KG1 (cell line): ENCODE data around the gene RNF26.

Experiments
- DNase-seq: peaks from one replicate; lab custom pipeline; 2025; lab: John Stamatoyannopoulos, UW

The RNF26 gene

DNA sequence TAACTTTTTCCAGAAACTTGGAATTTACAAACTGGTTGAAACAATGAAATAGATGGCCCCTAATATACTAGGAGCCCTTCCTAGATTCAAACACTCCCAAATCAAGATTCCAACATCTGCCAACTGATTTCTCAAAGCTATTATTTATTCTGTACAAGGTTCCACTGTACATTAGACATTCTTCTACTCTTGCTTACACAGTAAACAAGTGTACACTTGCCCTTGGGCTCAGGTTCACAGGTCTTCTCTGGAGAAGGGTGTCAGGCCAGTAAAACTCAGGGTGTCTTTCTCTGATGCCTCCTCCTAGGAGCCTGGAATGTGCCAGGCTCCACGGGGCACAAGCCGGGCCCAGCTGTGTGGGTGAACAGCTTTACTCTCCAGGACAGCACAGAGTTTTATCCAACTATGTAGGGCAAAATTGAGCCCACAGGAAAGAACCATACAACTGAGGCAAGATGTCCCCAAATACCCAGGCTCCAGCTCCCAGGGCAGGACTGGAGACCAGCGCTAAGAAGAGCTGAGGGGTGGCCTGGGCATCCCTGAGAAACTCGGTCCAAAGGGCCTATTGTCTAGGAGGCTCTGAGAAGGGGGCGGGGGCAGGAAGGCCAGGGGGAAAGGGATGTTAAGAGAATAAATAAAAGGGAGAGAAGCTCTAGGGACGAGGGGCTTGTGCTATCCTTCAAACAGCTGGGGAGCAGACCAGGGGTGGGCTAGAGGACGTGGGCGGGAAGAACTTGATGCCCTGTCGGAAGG is 20.9 kb downstream of the RNF26 start:
- no peak for DNase-seq

DNA sequence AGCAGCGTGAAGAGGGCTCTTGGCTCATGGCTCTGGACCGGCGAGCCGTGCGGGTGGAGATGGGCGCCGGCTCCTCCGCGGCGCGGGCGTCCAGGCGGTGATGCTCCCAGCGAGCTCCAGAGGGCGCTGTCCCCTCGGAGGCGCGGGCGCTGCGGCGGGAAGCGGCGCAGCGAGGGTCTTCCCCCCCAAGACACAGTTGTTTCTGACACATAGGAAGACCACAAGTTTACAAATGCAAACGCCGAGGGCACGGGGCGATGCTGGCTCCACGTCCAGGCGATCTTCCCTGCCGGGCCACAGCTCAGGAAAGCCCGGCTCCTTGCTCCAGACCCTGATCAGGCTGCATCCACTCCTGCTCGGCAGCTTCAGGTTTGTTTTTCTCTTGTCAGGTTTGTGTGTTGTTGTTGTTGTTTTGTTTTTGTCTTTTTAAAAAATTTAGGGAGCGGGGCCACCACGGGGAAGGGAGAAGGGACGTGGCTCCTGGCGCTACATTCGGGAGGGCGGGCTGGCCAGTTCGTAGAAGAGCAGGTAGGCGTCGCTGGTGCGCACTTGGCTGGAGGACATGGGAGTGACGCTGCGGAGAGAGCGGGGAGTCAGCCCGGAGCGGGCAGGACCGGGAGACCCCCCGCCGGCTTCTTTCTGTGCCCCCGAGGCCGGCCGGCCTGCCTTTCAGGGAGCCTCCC is 22.2 kb downstream of the RNF26 start:
- peak; percentile 83 for DNase-seq

DNA sequence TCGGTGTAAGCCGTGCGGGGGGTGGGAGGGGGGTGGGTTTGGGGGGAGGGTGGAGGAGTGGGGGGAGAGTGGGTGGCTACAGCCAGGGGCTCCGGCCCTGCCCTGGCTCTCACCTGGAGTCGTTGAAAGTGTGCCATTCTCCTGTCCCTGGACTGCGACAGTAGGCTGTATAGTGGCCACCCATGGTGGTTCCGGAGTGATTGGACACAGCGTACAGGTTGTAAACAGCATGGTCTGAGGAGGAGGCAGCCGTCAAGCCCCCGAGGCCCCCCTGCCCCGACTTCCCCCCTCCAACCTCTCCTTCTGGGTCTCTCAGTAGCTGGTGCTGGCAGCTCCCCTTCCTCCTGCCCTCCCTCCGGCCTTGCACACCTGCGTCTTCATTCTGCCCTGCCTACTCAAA is 22.7 kb downstream of the RNF26 start:
- DNase-seq: no peak

DNA sequence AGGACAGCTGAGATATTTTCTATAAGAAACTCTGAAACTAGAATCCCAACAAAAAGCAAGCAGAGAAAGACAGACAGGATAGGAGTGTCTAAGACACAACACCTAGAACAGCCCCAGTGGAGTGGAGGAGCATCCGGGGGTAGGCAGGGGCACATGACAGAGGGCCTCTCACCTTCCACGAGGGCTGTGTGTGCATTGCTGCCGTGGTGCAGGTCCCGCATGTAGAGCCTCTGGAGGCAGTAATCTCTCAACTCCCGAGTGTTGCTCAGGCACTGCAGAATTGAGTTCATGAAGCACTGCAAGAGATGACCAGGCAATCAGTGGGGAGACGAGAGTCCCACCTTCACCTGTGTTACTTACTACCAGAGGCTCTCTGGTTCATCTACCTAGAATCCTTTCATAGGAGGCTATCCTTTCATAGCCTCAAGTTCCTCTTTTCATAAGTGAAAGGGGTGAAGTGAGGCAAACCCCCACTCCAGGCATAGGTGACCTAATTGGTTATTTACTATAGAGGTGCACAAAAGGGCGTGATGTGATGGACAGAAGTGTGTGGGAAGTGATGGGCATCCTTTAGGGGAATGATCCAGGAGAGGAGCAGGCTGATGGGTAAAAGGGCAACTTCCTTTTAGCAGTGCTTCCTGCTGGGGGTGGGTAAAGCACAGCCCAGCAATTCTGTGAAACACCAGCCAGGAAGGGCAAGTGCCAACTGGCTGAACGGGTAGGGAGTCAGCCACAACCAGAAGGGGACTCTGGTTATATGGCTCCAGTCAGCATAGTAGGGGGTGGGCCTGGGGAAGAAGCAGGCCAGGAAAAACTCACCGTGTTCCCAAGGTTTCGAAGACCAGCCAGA is 25.3 kb downstream of the RNF26 start:
- DNase-seq: peak; percentile 47

DNA sequence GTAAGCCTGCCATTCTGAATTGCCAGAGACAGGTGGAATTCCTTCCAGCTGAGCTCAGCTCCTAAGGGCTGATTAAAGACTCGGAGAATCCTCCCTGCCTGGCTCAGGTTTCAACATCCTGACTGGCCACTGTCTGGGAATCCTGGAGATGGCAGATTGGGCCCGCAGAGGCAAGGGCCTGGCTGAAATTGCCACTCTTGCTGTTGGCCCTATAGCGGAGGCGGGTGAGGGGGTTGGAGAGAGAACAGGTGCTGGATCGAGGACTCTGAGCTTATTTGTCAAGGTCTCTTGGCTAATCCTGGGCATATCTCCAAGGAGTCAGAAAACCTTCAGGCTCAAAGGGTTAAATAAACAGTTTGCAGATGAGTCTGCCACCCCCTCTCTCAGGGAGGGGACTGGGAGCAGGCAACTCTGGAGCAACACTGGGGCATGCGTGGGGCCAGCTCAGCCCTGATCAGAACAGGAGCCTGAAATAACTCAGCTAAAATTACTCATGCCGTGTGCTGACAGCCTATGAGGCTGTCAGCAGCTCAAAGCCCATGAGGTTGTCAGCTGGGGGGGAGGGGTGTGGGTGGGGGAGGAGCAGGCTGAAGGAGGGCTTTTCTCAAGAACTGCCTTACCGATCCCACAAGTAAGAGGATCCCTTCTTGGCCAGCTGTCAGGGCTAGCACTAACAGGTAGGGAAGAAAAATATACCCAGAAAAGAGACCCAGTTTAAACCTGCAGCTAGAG is 26.9 kb downstream of the RNF26 start:
- DNase-seq: no peak

DNA sequence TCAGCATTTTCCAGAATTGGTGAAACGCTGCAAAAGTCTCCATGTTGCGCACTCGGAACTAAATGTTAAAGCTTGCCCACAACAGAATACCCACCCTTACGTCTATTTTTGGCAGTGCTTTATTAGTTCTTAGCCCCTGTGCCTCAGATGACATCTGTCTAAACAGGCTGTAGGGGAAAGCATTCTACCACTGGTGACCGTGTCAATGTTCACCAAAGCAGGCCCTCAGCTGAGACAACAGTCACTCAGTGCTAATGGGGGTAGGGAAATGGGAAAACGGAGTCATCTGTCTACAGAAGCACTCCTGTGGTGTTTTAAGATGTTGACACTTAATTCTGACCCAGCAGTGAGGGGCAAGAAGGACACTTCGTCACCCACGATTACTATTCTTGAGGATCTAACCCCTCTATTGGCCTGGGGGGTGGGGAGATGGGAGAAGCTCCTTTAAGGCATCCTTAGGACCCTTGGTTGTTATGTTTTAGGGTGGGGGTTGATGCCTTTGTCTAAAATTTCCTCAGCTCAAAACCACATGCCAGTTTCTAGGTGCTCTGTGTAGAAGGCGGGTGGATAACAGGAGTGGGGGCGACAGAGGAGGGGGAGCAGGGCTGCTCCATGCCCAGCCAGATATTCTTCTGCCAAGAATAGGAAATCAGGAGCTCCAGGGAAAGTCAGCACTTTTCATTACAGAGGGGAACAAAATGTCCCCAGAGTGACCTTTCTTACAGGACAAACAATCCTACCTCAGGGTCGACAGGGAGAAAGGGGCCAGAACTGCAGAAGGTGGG is 27.8 kb downstream of the RNF26 start:
- no peak for DNase-seq

DNA sequence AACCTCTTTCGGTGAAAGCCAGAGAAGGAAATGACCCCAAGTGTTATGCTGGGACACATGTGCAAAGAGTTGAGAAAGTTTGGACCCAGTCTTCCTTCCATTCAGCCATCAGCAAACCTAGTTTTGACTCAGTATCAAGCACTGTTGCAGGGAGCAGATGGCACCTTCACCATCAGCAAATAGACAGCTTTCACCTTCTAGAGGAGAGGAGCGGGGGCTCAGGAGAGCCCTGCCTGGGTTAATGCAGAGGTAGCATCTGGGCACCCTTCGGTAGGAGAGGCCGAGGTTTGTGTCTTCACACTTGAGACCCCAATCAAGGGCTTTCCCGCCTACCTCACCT is 28.4 kb downstream of the RNF26 start:
- DNase-seq: no peak

DNA sequence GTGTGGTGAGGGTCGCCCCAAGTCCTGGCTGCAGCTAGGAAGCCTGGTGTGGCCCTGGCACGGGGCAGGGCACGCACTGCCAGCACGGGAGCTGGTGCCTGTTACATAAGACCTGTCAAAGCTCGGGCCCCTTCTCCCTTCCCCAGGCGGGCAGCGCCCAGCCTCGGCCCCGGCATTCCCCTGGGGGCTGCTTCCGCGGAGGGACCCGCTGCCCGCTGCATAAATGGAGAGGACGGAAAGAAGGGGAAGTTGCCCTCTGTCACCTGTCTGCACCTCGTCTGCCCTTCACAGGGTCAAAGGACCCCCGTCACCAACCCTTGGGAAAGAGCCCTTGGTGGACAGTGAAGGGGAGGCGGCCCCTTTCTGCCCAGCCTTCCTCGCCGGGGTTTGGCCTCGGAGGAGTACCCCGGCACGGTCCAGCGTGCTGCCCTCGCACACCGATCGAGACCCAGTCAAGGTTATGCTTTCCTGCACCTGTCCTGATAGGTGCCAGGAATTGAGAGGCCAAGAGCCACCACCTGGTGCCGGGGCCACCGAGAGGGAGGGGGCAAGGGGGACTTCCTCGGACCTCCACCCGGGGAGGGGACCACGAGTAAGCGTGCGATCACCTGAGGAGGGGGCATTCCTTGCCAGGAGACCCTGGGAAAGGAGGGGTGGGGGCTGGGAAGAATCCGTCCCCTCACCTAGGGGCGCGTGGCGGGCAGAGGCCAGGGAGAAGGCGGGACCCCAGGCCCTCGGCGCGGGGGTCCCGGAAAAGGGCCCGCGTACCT is 28.9 kb downstream of the RNF26 start:
- no peak for DNase-seq

DNA sequence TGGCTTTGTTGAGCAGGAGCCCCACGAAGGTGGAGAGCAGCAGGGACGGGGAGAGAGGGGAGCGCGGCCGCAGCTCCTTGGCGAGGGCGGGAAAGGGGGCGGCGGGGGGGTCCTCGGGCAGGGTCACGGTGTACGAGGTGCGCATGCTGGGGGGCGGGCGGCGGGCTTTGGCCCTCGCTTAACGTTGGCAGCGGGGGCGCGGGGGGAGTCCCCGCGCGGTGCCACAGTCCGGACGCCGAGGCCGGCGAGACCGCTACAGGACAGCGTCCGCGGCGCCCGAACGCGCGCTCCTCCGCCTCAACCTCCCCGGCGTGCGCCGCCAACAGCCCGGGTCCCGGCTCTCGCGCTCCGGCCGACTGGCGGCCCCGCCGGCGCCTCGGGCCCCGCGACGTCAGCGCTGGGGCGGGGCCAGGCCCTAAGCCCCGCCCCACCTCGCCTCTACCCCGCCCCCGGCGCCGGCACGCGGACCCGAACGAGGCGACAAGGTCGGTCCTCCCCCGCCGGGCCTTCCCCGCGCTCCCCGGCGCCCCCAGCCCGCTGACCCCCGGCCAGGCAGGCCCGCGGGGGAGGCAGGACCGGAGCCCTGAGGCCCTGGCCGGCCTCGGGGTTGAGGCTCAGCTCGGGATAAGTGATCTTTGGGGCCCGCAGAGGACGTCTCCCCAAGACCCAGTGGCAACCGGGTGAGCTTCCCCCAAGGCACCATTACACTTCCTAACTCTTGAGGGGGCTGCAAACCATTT is 29.7 kb downstream of the RNF26 start:
- DNase-seq: no peak

DNA sequence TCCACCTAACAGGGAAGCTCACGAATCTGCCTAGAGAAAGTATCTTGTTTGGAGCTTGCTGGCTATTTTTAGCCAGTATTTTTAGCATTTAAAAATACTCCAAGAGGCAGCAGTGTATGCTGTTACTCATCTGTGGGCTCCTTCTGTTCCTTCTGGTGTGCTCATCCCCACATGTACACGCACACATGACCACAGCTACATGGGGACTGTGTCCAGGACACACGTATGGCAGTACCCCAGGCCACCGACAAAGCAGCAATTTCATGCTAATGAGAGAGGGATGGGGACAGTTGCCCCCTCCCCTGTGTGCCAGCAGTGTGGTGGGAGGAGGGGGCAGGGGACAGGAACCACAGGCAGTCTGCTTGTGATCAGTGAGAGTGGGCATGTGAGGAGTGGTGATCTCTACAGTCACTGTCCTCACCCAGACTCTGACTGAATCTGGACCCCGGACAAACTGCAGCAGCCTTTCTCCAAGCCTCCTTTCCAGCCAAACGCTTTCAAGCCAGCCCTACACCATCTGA is 30.8 kb downstream of the RNF26 start:
- no peak for DNase-seq

DNA sequence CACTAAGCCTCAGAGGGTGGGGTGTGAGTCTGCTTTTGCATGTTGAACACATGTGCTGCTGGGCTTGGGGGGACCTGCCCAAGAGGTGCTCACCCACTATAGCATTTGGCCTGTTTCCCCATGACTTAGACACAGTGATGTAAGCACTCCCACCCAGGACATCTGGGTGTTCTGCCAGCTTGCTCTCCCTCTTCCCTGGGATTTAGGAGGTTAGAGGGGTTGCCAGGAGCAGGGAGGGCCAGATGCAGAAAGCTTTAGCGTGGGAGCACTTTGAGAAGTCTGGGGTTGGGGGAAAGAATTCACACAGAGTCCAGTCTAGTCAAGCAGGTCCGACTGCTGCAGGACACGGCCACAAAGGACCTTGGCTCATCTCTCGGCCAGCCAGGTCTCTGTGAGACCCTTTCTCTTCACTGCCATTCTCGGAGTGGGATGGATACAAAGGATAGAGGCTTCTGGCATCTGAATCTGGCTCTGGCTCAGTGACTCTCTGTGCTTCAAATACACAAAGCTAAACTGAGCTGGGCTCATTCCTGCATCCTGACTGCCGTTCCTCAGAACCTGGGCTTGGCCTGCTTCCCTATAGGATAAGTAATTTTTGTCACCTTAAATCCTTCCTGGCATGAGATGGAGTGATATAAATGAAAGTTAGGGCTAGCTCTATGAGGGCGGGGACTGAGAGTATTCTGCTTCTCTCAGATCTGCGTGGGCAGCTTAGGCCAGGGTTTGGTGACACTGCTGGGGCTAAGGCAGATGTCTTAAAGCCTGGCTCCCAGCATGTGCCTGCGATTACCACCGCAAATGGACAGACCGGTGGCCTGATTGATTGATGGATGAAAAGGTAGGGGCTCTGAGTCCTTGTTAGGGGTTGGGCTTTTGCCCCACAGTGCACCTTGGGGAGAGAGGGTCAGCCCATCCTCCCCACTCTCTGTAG is 32.6 kb downstream of the RNF26 start:
- DNase-seq: no peak

DNA sequence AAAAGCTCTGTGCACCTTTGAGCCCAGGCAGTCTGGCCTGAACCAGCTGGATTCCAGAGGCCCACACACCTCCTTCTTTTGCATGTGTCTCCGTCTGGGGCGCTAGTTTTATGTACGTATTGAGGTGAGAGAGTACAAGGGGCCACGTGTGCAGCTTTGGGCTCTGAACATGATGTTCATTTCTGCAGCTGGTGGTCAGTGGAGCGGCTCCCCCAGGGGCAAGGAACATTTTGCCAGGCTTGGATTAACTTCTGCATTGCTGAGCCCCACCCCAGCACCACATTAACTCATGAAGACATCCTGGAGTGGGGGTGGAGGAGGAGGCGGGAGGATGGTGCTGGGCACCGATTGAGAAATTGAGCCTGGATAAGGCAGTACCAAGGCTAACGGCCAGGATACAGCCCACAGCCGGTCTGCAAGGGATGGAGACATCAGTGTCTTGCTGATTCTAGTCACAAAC is 33.4 kb downstream of the RNF26 start:
- DNase-seq: no peak

DNA sequence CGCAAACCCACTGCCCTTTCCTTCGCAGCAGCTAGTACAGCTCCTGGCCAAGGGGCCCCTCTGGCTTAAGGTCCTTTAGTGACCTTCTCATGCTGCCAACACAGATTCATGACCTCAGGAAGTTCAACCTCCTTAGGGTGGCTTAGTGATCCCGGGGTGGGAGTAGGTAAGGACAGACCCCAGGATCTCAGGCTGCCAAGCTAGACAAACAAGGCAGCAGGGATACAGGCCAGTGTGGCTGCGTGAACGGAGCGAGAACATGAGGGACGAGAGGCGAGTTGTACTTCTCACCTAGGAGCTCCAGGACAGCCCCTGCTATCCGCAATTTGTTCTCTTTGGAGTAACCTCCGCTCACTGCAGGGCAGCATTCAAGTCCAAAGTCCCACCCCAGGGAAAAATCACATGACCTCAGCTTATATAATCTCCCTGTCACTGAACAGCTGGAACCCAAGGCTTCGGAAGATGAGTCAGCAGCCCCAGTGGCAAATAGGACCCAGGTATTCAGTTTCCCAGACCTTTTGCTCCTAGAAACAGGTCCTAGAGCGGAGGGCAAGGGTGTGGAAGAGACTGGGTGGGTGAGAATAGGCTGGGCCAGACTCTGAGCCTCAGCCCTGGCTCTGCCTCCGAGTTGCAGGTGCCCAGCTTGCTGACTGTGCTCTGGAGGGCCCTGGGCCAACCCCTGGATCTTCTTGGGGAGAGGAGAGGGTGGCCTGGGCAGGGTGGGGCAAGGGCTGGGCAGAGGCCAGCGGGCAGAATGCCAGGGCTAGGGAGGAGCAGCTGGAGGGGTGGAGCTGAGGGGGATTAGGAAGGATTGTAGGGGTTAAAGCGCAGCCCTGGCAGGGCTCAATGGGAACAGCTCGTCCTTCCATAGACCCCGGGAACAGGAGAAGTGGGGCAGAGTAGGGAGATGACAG is 34.1 kb downstream of the RNF26 start:
- no peak for DNase-seq

DNA sequence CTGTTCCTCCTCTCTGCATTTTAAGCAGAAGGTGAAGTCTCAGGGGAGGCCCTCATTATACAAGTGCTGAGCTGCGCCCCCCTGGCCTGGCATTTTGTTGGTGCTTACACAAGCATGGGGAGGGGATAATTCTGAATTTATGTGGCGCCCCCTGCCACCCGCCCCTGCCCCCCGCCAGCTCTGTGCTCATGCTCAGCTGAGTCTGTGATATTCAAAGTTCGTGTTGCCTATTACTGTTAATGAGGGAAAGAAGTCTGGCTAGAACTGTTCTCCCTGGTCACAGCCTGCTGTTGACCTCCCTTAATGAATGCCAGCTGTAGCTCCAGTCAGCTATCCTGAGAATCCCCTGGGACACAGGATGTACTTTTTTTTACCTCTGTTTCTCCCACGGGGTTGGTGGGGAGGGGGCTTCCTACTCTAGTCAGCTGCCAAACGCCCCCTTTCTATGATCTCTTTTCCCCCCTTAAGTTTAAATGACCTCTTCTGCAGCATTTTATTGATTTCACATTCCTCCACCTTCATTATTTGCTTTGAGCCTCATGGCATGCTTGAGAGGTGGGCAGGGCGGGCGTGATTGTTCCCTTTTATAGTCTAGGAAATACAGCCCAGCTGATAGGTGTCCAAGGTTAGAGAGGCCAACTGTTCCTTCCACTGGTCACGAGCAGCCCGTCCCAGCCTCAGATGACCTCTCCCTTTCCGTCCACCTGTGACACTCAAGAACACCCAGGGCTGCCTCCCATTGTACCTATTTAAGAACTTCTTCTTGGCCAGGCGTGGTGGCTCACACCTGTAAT is 35.0 kb downstream of the RNF26 start:
- DNase-seq: no peak

DNA sequence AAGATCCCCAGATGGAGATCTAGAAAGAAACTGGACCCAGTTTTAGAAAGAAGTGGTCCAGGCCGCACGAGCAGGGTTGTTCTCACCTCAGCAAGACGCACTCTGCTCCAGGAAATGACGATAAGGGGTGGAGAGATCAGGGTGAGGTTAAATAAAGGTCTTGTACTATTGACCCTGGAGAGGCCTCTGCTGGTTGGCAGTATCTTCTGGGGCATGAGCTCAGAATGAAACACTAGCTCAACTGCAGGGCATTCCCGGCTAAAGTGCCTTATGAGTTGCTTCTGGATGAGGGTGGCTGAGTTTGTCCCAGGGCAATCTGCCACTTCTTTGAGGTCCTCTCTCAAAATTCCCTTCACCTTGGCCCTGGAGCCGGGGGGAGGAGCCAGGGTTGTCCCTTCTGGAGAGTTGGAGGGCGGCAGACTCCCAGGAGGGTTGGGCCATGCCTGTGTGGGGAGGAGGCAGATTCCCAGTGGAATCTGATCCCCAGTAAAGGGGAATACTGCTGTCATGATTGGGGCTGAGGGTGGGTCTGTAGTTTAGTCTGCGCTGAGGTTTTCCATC is 36.2 kb downstream of the RNF26 start:
- no peak for DNase-seq

DNA sequence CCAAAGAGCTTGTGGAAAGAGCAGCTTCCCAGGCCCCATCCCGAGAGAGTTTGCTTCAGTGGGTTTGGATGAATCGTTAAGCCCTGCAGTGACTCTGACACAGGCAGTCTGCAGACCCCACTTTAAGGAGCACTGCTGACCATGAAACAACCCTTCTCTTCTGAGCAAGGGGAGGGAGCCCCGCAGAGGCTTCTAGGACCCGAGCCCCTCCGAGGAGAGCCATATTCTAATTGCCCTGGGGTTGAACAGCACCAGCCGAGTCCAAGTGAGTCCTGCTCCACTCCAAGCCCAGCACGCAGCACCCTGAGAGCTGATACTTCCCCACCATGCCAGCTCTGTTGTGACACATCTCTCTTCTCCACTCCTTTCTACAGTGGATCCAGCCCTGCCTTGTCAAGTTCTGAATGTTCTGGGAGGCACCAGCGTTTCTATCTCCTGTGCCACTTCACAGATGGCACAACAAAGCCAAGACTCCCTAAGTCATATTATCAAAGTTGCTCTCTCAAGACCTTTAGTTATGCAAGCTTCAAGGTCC is 36.8 kb downstream of the RNF26 start:
- DNase-seq: no peak
